ENCODE data around the gene PAX3. TPM values are rescaled to one million over a fixed set of nuclear protein-coding genes. Genes with fewer than 3 reads are reported as not detected.

The PAX3 gene
- total RNA-seq, 1 donor from 2014 or later, result 0.25 TPM

DNA sequence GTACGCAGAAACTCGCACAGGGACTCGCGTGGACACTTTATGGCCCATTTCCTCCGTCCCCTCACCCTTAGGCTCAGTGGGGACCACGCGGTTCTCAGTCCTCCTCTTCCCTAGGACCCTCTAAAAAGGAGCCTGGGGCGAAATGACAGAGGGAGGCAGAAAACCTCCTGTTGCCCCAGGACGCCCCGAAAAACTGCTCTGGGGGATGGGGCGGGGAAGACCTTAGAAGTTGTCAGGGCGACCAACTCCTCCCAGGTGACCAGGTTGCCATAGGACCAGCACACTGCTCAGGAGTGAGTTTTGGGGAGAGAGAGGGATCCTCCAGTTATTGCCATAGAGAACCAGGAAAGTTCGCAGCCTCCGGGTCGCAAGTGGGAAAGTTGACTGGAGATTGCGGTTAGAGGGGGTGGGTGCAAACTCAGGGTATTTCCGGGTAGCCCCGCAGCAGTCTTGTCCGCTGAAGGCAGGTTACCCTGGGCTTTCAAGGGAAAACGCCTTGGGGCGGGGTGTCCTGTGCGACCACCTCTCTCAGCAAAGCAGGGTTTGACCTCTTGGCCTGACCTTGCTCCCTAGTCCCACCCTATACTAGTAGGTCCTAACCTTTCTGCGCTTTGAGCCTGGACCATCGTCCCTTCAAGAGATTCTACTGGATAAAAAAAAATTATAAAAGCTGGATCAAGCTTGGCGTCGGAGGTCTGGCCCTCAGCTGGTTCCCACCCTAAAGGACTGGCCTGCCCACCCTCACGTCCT is 7.8 kb upstream of the PAX3 start:
- TF ChIP-seq, protein P1, sequence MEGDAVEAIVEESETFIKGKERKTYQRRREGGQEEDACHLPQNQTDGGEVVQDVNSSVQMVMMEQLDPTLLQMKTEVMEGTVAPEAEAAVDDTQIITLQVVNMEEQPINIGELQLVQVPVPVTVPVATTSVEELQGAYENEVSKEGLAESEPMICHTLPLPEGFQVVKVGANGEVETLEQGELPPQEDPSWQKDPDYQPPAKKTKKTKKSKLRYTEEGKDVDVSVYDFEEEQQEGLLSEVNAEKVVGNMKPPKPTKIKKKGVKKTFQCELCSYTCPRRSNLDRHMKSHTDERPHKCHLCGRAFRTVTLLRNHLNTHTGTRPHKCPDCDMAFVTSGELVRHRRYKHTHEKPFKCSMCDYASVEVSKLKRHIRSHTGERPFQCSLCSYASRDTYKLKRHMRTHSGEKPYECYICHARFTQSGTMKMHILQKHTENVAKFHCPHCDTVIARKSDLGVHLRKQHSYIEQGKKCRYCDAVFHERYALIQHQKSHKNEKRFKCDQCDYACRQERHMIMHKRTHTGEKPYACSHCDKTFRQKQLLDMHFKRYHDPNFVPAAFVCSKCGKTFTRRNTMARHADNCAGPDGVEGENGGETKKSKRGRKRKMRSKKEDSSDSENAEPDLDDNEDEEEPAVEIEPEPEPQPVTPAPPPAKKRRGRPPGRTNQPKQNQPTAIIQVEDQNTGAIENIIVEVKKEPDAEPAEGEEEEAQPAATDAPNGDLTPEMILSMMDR (IDR thresholded peaks at IDR 0.05; ENCODE audit: unreplicated experiment), result no peak
- Mint-ChIP-seq H3K27me3 (ENCODE audit: low read depth) (peaks cover 100% of the 10 kb centered on the region), H3K4me3 (peak overlapping the region; percentile 44), H3K4me1 (peaks cover 21% of the 10 kb centered on the region), H3K27ac (no peak overlapping the region), H3K9me3 (no peaks in the 10 kb centered on the region), H3K36me3 (no peaks in the 10 kb centered on the region)
- no peak for DNase-seq (ENCODE audit: low spot score in 2 of 2, unreplicated experiment in 2 of 2)

DNA sequence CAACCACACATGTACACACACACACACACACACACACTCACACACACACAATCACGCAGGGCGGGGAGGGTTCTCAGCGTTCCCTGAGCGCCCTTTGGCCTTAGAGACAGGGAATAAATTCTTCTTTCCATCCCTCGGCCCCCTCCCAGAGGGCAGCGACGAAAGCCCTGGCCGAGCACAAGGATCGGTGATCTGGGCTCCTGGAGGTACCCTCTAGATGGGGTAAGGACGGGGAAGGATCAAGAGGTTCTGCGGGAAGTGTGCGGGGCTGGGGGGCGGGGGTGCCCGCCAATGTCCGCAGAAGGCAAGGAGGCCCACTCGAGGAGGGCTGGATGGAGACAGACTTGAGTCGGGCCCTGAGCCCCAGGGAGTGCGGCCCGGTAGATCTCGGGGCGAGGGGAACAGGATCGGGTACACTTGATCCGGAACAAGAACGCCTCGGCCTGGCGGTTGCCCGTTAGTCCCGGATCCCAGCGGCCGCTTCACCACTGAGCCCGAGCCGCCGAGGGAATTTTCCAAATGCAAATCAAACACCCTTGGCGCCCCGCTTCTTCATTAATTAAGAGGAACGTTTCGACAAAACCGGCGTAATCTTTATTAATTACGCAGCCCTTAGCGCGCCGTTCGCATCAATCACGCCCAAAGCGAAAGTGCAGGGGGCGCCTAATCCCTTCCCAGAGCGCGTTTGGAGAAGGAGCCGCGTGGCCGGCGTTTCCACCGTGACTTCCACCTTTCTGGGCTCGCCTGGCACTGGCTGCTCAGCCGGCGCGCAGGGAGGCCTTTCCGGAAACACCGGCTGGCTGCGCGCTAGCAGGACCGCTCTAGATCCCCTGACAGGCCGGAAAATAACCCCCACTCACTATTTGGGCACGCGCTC is 7.0 kb upstream of the PAX3 start:
- Mint-ChIP-seq H3K36me3 (no peaks in the 10 kb centered on the region), H3K4me1 (peaks cover 23% of the 10 kb centered on the region), H3K27me3 (ENCODE audit: low read depth) (peaks cover 100% of the 10 kb centered on the region), H3K9me3 (no peaks in the 10 kb centered on the region), H3K27ac (no peak overlapping the region), H3K4me3 (peak overlapping the region; percentile 44)
- TF ChIP-seq, protein P1 (IDR thresholded peaks at IDR 0.05; ENCODE audit: unreplicated experiment), result no peak
- no peak for DNase-seq (ENCODE audit: low spot score in 2 of 2, unreplicated experiment in 2 of 2)

DNA sequence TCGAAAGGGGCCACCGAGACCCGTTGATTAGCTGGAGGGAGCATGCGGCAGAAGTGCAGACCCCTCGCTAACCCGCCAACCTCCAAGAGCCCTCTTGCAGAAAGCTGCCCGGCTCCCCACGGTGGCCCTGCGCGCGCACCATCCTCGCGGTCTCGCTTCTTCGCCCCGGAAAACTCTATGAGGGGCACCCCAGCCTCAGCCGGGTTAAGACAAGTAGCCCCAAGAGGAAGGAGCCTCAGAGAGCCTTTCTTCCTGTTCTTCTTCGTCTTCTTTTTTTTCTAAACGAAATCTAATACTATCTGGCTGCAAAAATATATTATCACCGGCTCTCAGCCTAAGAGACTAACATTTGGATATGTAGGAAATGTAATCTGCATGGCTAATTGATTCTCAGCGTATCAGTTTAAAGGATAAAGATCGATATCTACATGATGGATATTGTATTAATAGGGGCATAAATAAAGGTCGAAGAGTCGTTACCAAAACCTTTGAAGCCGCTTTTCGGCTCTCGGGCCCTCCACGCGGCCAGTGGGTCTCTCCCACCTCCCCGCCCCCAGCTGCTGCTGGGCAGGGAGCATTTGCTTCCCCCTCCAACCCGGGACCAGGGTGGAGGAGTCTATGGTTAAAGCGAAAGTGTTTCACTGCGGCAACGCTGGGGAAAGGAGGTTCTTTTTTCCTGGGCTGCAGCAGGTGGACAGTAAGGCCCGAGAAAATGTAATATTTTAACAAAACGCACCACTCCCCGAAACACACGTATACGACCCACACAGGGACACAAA is 6.1 kb upstream of the PAX3 start:
- no peaks in the 10 kb centered on the region for H3K36me3 Mint-ChIP-seq
- H3K4me1 Mint-ChIP-seq, result peaks cover 23% of the 10 kb centered on the region
- H3K27me3 Mint-ChIP-seq (ENCODE audit: low read depth), result peaks cover 100% of the 10 kb centered on the region
- DNase-seq (ENCODE audit: low spot score in 2 of 2, unreplicated experiment in 2 of 2), result no peak
- TF ChIP-seq, protein P1 (IDR thresholded peaks at IDR 0.05; ENCODE audit: unreplicated experiment), result no peak
- H3K4me3 Mint-ChIP-seq, result no peak overlapping the region
- H3K9me3 Mint-ChIP-seq, result no peaks in the 10 kb centered on the region
- no peak overlapping the region for H3K27ac Mint-ChIP-seq

DNA sequence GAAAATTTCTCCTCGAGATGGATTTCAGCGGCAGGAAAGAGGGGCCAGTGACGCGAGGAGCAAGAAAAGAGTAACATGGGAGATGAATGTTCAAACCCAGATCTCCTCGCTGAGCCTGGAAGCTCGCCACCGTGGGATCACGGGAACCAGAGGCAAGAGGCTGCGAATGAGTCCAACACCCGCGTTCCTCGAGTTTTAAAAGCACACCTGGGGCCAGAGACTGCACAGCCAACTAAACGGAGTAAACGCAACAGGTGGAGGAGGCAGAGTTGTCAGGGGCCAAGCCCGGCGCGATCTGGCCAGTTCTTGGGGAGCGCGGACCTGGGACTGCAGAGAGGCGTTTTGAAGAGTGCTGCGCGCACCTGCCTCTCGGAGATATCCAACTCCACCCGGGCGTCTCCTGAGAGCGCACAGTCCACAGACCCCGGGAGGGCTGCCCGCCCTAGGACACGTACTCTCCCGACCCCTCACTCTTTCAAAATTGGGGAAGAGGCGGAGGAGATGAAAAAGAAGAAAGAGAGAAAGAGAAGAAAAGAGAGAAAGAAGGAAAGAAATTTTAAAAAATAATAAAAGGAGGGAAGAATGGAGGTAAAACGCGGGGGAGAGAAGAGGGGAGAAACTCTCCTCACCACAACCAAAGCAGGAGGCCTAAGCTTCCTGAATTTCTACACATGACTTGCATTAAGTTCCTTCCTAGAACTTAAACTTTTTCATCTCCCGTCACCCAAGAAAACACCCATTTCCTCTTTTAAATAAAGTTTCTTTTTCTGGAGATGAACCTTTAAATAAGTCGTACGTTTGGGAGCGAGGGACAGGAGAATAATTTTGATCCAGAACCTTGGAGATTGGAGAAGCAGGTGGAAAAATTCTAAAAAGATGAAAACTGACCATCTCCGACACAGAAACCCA is 5.3 kb upstream of the PAX3 start:
- no peak overlapping the region for H3K4me3 Mint-ChIP-seq
- H3K27ac Mint-ChIP-seq, result no peak overlapping the region
- TF ChIP-seq, protein P1 (IDR thresholded peaks at IDR 0.05; ENCODE audit: unreplicated experiment), result no peak
- H3K27me3 Mint-ChIP-seq (ENCODE audit: low read depth), result peaks cover 100% of the 10 kb centered on the region
- H3K36me3 Mint-ChIP-seq, result no peaks in the 10 kb centered on the region
- H3K9me3 Mint-ChIP-seq, result no peaks in the 10 kb centered on the region
- DNase-seq (ENCODE audit: low spot score in 2 of 2, unreplicated experiment in 2 of 2), result no peak
- H3K4me1 Mint-ChIP-seq, result peaks cover 26% of the 10 kb centered on the region

All from mesothelial cell of epicardium (in vitro differentiated cells).